ENCODE results near the gene RREB1. TPM values are rescaled to one million over a fixed set of nuclear protein-coding genes. Genes with fewer than 3 reads are reported as not detected.

The RREB1 gene
- total and polyA plus RNA-seq, 4 experiments from 2014 or later, result 0.50 to 43.4 (median 25.2) TPM

DNA sequence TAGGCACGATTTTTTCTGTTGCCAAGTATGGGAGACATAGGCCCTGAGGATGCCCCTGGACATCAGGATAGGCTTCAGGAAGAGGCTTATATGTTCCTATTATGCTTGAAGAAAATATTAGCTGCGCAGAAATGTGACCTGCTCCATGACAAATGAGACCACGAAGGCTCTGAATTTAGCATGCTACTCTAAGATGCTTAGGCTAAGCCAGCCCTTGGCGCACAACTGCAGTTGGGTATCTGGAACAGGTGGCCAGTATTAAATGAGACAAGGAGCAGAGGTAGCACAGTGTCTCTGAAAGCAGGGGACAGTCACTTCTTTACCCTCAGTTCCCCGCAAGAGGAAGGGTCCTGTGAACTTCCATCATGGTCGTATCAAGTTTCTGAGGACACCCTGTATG lies 90.0 kb downstream of the RREB1 start:
- no peaks in the 10 kb centered on the region for H3K27me3 ChIP-seq (ENCODE audit: insufficient read depth, low read length)
- H3K9me3 ChIP-seq (ENCODE audit: control insufficient read depth in 1 of 2, low read length in 2 of 2), result no peaks in the 10 kb centered on the region
- intact Hi-C loops (cut with micrococcal nuclease), result no loop called here
- H3K4me1 Mint-ChIP-seq, result peaks cover 18 to 48% (median 34%) of the 10 kb centered on the region in 4 donors
- peaks cover 8% of the 10 kb centered on the region for H3K36me3 ChIP-seq (ENCODE audit: insufficient read depth, low read length)
- H3K4me1 ChIP-seq (ENCODE audit: insufficient read depth, low read length), result peaks cover 4% of the 10 kb centered on the region
- no peak overlapping the region for H3K27ac ChIP-seq (ENCODE audit: low read depth, low read length)
- no peaks in the 10 kb centered on the region for H3K9me3 Mint-ChIP-seq
- peaks cover 29 to 49% of the 10 kb centered on the region in 2 donors for H3K36me3 Mint-ChIP-seq
- H3K27me3 Mint-ChIP-seq, result no peaks in the 10 kb centered on the region
- ChIA-PET CTCF (ENCODE audit: partially characterized antibody) (no interaction called here), POLR2A (ENCODE audit: partially characterized antibody) (no interaction called here)
- no peak overlapping the region for H3K4me3 Mint-ChIP-seq
- no peak for DNase-seq
- H3K27ac Mint-ChIP-seq, result no peak overlapping the region
- H3K4me3 ChIP-seq (ENCODE audit: low read length in 2 of 2), result no peak overlapping the region

DNA sequence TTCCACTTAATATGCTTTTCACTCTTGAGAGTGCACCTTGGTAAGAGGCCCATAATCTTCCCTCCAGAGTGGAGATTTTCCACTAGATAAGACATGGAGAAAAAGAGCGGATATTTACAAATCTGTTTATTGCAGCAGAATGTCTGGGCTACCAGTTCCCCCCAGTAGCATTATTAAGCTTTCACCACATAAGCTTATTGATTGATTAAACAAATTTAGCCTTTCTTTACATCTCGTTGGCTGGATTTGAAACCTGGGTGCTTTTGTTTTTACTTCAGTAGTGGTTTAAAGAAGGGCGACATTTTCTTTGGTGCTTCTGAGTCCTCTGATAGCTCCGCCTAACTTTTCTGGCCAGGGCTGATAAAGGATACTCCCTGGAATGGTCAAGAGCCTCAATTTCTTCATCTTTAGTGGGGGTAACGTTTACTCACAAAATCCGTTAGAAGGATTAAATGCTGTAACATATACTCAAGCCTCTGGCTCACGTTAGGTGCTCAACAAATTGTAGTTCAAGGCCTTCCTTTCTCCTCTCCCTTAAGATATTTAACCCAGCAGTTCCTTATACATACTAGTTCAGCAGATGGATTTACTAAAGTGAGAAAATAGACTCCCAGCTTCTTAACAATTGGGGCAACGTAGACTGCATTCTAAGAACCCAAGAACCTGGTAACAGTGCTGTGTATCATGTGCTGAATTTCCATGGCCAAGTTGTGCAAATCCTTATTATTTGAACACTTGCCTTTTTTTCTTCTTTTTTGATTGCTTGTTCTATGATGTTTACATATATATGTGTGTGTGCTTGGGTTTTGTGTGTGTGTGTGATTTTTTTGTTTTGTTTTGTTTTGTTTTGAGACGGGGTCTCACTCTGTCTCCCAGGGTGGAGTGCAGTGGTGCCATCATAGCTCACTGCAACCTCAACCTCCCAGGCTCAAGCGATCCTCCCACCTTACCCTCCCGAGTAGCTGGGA lies 91.4 kb downstream of the RREB1 start:
- no peak overlapping the region for H3K4me3 Mint-ChIP-seq
- H3K9me3 ChIP-seq (ENCODE audit: control insufficient read depth in 1 of 2, low read length in 2 of 2), result no peaks in the 10 kb centered on the region
- H3K27me3 Mint-ChIP-seq, result no peaks in the 10 kb centered on the region
- ChIA-PET CTCF (ENCODE audit: partially characterized antibody) (interaction anchor here (1.4 kb wide), 1 partner anchor 44 kb away, joined by 4 read pairs; no protein-coding TSS in a partner anchor), POLR2A (ENCODE audit: partially characterized antibody) (no interaction called here)
- H3K9me3 Mint-ChIP-seq, result no peaks in the 10 kb centered on the region
- intact Hi-C loops (cut with micrococcal nuclease), result no loop called here
- H3K36me3 ChIP-seq (ENCODE audit: insufficient read depth, low read length), result peaks cover 13% of the 10 kb centered on the region
- peak overlapping the region in 2 of 7 donors; percentile 18 to 67 for H3K27ac Mint-ChIP-seq
- no peaks in the 10 kb centered on the region for H3K27me3 ChIP-seq (ENCODE audit: insufficient read depth, low read length)
- no peak overlapping the region for H3K4me3 ChIP-seq (ENCODE audit: low read length in 2 of 2)
- H3K36me3 Mint-ChIP-seq, result peaks cover 24 to 51% of the 10 kb centered on the region in 2 donors
- H3K4me1 Mint-ChIP-seq, result peaks cover 13 to 44% (median 28%) of the 10 kb centered on the region in 4 donors
- no peak overlapping the region for H3K27ac ChIP-seq (ENCODE audit: low read depth, low read length)
- DNase-seq, result no peak
- peaks cover 4% of the 10 kb centered on the region for H3K4me1 ChIP-seq (ENCODE audit: insufficient read depth, low read length)

DNA sequence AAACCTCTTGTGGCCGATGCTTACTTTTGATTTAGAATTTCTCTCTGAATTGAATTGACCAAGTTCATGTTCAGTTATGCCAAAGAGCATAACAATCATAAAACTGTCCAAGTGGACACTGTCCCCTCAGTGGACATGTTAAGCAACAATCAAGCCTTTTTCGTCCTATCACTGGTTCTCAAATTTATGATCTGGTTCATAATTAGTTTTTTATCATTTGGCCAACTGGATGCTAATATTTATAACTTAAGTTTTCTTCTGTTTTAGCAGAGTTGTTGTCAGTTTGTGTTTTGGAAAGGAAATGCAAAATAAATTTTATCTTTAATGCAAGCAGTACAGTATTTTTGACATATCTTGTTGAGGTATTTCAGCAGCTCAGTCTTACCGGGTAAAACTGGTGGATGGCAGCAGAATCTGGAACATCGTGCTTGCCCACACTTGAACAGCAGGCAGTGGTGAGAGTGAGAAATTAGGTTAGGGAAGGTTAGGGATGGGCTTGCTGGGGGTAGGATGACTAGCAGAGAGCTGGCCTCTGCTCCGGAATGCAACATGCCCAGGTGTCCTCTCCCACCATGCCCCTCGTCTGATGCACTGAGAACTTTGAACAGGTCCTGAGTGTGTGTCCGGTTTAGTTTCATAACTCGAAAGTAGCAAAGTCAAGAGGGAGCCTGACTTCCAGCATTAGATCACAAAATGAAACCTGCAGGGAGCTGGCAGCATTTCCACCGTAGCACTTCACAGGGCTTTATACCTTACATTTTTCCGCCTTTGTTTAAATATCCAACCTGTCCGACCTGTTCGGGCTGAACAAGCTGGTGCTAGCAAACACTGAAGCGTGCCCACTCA lies 93.1 kb downstream of the RREB1 start:
- no peak for DNase-seq
- no peaks in the 10 kb centered on the region for H3K9me3 Mint-ChIP-seq
- H3K27me3 Mint-ChIP-seq, result no peaks in the 10 kb centered on the region
- H3K9me3 ChIP-seq (ENCODE audit: control insufficient read depth in 1 of 2, low read length in 2 of 2), result no peaks in the 10 kb centered on the region
- peaks cover 3 to 39% (median 17%) of the 10 kb centered on the region in 4 donors for H3K4me1 Mint-ChIP-seq
- peak overlapping the region in 2 of 7 donors; percentile 24 to 72 for H3K27ac Mint-ChIP-seq
- H3K36me3 Mint-ChIP-seq, result peaks cover 26 to 49% of the 10 kb centered on the region in 2 donors
- peaks cover 18% of the 10 kb centered on the region for H3K36me3 ChIP-seq (ENCODE audit: insufficient read depth, low read length)
- no peak overlapping the region for H3K4me3 Mint-ChIP-seq
- H3K4me1 ChIP-seq (ENCODE audit: insufficient read depth, low read length), result peaks cover under 1% of the 10 kb centered on the region
- ChIA-PET POLR2A (ENCODE audit: partially characterized antibody) (no interaction called here), CTCF (ENCODE audit: partially characterized antibody) (interaction anchor here (0.9 kb wide), 1 partner anchor 283 kb away, joined by 3 read pairs; no protein-coding TSS in a partner anchor)
- H3K4me3 ChIP-seq (ENCODE audit: low read length in 2 of 2), result no peak overlapping the region
- intact Hi-C loops (cut with micrococcal nuclease), result no loop called here
- H3K27me3 ChIP-seq (ENCODE audit: insufficient read depth, low read length), result no peaks in the 10 kb centered on the region
- no peak overlapping the region for H3K27ac ChIP-seq (ENCODE audit: low read depth, low read length)

- Histone ChIP-seq H3K36me3 (ENCODE audit: insufficient read depth, low read length) (peaks cover 18% of the 10 kb centered on the region), H3K27me3 (ENCODE audit: insufficient read depth, low read length) (no peaks in the 10 kb centered on the region), H3K9me3 (ENCODE audit: control insufficient read depth in 1 of 2, low read length in 2 of 2) (no peaks in the 10 kb centered on the region), H3K4me1 (ENCODE audit: insufficient read depth, low read length) (no peaks in the 10 kb centered on the region), H3K4me3 (ENCODE audit: low read length in 2 of 2) (no peak overlapping the region), H3K27ac (ENCODE audit: low read depth, low read length) (no peak overlapping the region)
- H3K4me3 Mint-ChIP-seq, result no peak overlapping the region
- no peaks in the 10 kb centered on the region for H3K27me3 Mint-ChIP-seq
- H3K36me3 Mint-ChIP-seq, result peaks cover 26 to 47% of the 10 kb centered on the region in 2 donors
- POLR2A ChIA-PET (ENCODE audit: partially characterized antibody), result no interaction called here
- H3K27ac Mint-ChIP-seq, result peak overlapping the region in 2 of 7 donors; percentile 23 to 64
- DNase-seq, result no peak
- no peaks in the 10 kb centered on the region for H3K9me3 Mint-ChIP-seq
- intact Hi-C loops (cut with micrococcal nuclease), result no loop called here
- H3K4me1 Mint-ChIP-seq, result peaks cover 2 to 35% (median 16%) of the 10 kb centered on the region in 4 donors
- CTCF ChIA-PET (ENCODE audit: partially characterized antibody), result no interaction called here
Measured at GRCh38 chr6:7201444-7201731, 93.6 kb downstream of the RREB1 start.

GRCh38 chr6:7201732-7202541 lies 94.2 kb downstream of the RREB1 start:
- Histone ChIP-seq H3K4me1 (ENCODE audit: insufficient read depth, low read length) (no peaks in the 10 kb centered on the region), H3K4me3 (ENCODE audit: low read length in 2 of 2) (no peak overlapping the region), H3K27me3 (ENCODE audit: insufficient read depth, low read length) (no peaks in the 10 kb centered on the region), H3K27ac (ENCODE audit: low read depth, low read length) (no peak overlapping the region), H3K9me3 (ENCODE audit: control insufficient read depth in 1 of 2, low read length in 2 of 2) (no peaks in the 10 kb centered on the region), H3K36me3 (ENCODE audit: insufficient read depth, low read length) (peaks cover 23% of the 10 kb centered on the region)
- peaks cover 3 to 35% (median 19%) of the 10 kb centered on the region in 4 donors for H3K4me1 Mint-ChIP-seq
- CTCF ChIA-PET (ENCODE audit: partially characterized antibody), result interaction anchor here (1.8 kb wide), 1 partner anchor 74 kb away, joined by 5 read pairs; no protein-coding TSS in a partner anchor
- no peak for DNase-seq
- POLR2A ChIA-PET (ENCODE audit: partially characterized antibody), result no interaction called here
- H3K4me3 Mint-ChIP-seq, result no peak overlapping the region
- H3K36me3 Mint-ChIP-seq, result peaks cover 30 to 52% of the 10 kb centered on the region in 2 donors
- H3K27me3 Mint-ChIP-seq, result no peaks in the 10 kb centered on the region
- H3K9me3 Mint-ChIP-seq, result no peaks in the 10 kb centered on the region
- intact Hi-C loops (cut with micrococcal nuclease), result no loop called here
- peak overlapping the region in 3 of 7 donors; percentile 58 to 76 (median 64) for H3K27ac Mint-ChIP-seq

- Mint-ChIP-seq H3K4me1 (peaks cover 3 to 31% (median 19%) of the 10 kb centered on the region in 4 donors), H3K9me3 (no peaks in the 10 kb centered on the region), H3K36me3 (peaks cover 30 to 52% of the 10 kb centered on the region in 2 donors), H3K4me3 (no peak overlapping the region), H3K27ac (peak overlapping the region in 1 of 7 donors; percentile 47), H3K27me3 (no peaks in the 10 kb centered on the region)
- Histone ChIP-seq H3K4me3 (ENCODE audit: low read length in 2 of 2) (no peak overlapping the region), H3K4me1 (ENCODE audit: insufficient read depth, low read length) (no peaks in the 10 kb centered on the region), H3K36me3 (ENCODE audit: insufficient read depth, low read length) (peaks cover 26% of the 10 kb centered on the region), H3K27ac (ENCODE audit: low read depth, low read length) (no peak overlapping the region), H3K27me3 (ENCODE audit: insufficient read depth, low read length) (no peaks in the 10 kb centered on the region), H3K9me3 (ENCODE audit: control insufficient read depth in 1 of 2, low read length in 2 of 2) (no peaks in the 10 kb centered on the region)
- intact Hi-C loops (cut with micrococcal nuclease), result no loop called here
- DNase-seq, result no peak
- POLR2A ChIA-PET (ENCODE audit: partially characterized antibody), result no interaction called here
- CTCF ChIA-PET (ENCODE audit: partially characterized antibody), result interaction anchor here (1.8 kb wide), 1 partner anchor 73 kb away, joined by 5 read pairs; no protein-coding TSS in a partner anchor
Measured at GRCh38 chr6:7202950-7203349, 95.2 kb downstream of the RREB1 start.
